Esophagus squamous epithelium (tissue), 4 donors: ENCODE measurements around the gene FAM32A.

Experiments used
- POLR2A ChIP-seq, 4 donors: fragments of 450-650 bp; IDR thresholded peaks; one replicate each; pipeline ENCODE4 v1.6.1; 2017; ENCODE audit warnings: antibody characterized with exemption in 4 of 4, mild to moderate bottlenecking in 4 of 4, moderate library complexity in 3 of 4
- TF ChIP-seq, protein P1 (sequence below), 6 experiments: fragments of 450-650 bp in 4 of 6; fragments of 200-600 bp in 2 of 6; sonication (generic) in 2 of 6; IDR thresholded peaks; one replicate each; pipeline ENCODE4 v1.5.1; 2016 to 2019; ENCODE audit warnings: antibody characterized with exemption in 6 of 6, mild to moderate bottlenecking in 4 of 6, moderate library complexity in 4 of 6

DNA sequence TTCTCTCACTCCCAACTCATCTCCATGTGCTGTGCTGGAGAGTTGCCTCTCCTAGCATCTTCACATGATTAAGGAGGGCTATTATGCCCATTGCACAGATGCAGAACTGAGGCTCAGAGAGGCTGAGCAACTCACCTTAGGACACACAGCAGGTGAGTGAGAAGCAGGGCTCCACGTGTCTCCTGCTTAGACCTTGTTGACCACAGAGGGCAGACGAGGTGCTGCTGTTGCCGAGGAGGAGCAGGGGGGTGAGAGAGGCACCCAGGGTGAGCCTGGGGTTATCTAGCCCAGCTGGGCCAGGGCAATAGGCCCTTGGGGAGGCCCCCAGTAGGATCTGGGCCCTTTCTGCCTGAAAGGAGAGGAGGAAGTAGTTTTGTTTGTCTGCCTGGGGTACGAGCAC is 44.2 kb upstream of the FAM32A start:
- TF ChIP-seq, protein P1, sequence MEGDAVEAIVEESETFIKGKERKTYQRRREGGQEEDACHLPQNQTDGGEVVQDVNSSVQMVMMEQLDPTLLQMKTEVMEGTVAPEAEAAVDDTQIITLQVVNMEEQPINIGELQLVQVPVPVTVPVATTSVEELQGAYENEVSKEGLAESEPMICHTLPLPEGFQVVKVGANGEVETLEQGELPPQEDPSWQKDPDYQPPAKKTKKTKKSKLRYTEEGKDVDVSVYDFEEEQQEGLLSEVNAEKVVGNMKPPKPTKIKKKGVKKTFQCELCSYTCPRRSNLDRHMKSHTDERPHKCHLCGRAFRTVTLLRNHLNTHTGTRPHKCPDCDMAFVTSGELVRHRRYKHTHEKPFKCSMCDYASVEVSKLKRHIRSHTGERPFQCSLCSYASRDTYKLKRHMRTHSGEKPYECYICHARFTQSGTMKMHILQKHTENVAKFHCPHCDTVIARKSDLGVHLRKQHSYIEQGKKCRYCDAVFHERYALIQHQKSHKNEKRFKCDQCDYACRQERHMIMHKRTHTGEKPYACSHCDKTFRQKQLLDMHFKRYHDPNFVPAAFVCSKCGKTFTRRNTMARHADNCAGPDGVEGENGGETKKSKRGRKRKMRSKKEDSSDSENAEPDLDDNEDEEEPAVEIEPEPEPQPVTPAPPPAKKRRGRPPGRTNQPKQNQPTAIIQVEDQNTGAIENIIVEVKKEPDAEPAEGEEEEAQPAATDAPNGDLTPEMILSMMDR (IDR thresholded peaks at IDR 0.05): no peak
- TF ChIP-seq POLR2A (IDR thresholded peaks at IDR 0.05): no peak
